ENCODE data around the gene SELENOS.
A peak's percentile ranks its signal among the peaks of the same experiment; 100 is the strongest.

The SELENOS gene

GRCh38 chr15:101275018-101275417 lies 2.3 kb downstream of the SELENOS start:
- TF ChIP-seq CTCF (IDR thresholded peaks at IDR 0.05; ENCODE audit: insufficient read depth, low read length, poor library complexity, severe bottlenecking) = no peak
- Histone ChIP-seq H3K27me3 (replicated peaks; ENCODE audit: control insufficient read depth, insufficient read depth, low read length) (no peaks in the 10 kb centered on the region), H3K36me3 (ENCODE audit: control insufficient read depth, insufficient read depth, low read length) (peaks cover 27% of the 10 kb centered on the region), H3K4me3 (replicated peaks; ENCODE audit: low read depth, low read length) (peak overlapping the region; percentile 99)
- no peak for DNase-seq (ENCODE audit: extremely low read depth, insufficient read length)

- H3K27me3 ChIP-seq (replicated peaks; ENCODE audit: control insufficient read depth, insufficient read depth, low read length) = no peaks in the 10 kb centered on the region
- H3K4me3 ChIP-seq (replicated peaks; ENCODE audit: low read depth, low read length) = no peak overlapping the region
- no peak for TF ChIP-seq CTCF (IDR thresholded peaks at IDR 0.05; ENCODE audit: insufficient read depth, low read length, poor library complexity, severe bottlenecking)
- peaks cover 34% of the 10 kb centered on the region for H3K36me3 ChIP-seq (ENCODE audit: control insufficient read depth, insufficient read depth, low read length)
- no peak for DNase-seq (ENCODE audit: extremely low read depth, insufficient read length)
Observed at GRCh38 chr15:101273534-101273933, 3.8 kb downstream of the SELENOS start.

- DNase-seq (ENCODE audit: extremely low read depth, insufficient read length) = no peak
- TF ChIP-seq CTCF (IDR thresholded peaks at IDR 0.05; ENCODE audit: insufficient read depth, low read length, poor library complexity, severe bottlenecking) = no peak
- Histone ChIP-seq H3K36me3 (ENCODE audit: control insufficient read depth, insufficient read depth, low read length) (peaks cover 34% of the 10 kb centered on the region), H3K4me3 (replicated peaks; ENCODE audit: low read depth, low read length) (no peak overlapping the region), H3K27me3 (replicated peaks; ENCODE audit: control insufficient read depth, insufficient read depth, low read length) (no peaks in the 10 kb centered on the region)
Observed at GRCh38 chr15:101272584-101272983, 4.7 kb downstream of the SELENOS start.

- no peak for DNase-seq (ENCODE audit: extremely low read depth, insufficient read length)
- Histone ChIP-seq H3K36me3 (ENCODE audit: control insufficient read depth, insufficient read depth, low read length) (peaks cover 32% of the 10 kb centered on the region), H3K4me3 (replicated peaks; ENCODE audit: low read depth, low read length) (no peak overlapping the region), H3K27me3 (replicated peaks; ENCODE audit: control insufficient read depth, insufficient read depth, low read length) (no peaks in the 10 kb centered on the region)
- peak; percentile 34 for TF ChIP-seq CTCF (IDR thresholded peaks at IDR 0.05; ENCODE audit: insufficient read depth, low read length, poor library complexity, severe bottlenecking)
Observed at GRCh38 chr15:101269479-101270223, 7.6 kb downstream of the SELENOS start.

- no peaks in the 10 kb centered on the region for H3K27me3 ChIP-seq (replicated peaks; ENCODE audit: control insufficient read depth, insufficient read depth, low read length)
- no peak for TF ChIP-seq CTCF (IDR thresholded peaks at IDR 0.05; ENCODE audit: insufficient read depth, low read length, poor library complexity, severe bottlenecking)
- H3K4me3 ChIP-seq (replicated peaks; ENCODE audit: low read depth, low read length) = no peak overlapping the region
- peaks cover 20% of the 10 kb centered on the region for H3K36me3 ChIP-seq (ENCODE audit: control insufficient read depth, insufficient read depth, low read length)
- DNase-seq (ENCODE audit: extremely low read depth, insufficient read length) = no peak
Observed at GRCh38 chr15:101267320-101268104, 9.8 kb downstream of the SELENOS start.

All from GM06990 (cell line).